PC-3 (cell line): ENCODE results near the gene ZNF470. TPM values are rescaled to one million over a fixed set of nuclear protein-coding genes. Genes with fewer than 3 reads are reported as not detected.

ENCODE experiments used
- ATAC-seq: fragments of 200-7000 bp; cut with Tn5 transposase; 2 replicates; pipeline ENCODE4 v1.9.1; 2020; ENCODE audit warnings: mild to moderate bottlenecking, moderate library complexity
- BruUV-seq: library from RNA; stranded (reverse); fragments of 400-500 nt; replicated peaks from 2 replicates; lab custom pipeline; 2021; lab: Mats Ljungman, UMichigan
- CTCF ChIA-PET: fragments of 300-600 bp; sonication (Branson Sonifier 250); formaldehyde crosslinking; loops from one replicate; lab custom pipeline; 2022; ENCODE audit warnings: antibody characterized with exemption; lab: Charles Lee
- POLR2A ChIA-PET: fragments of 300-600 bp; sonication (Branson Sonifier 250); formaldehyde crosslinking; loops from one replicate; lab custom pipeline; 2022; ENCODE audit warnings: antibody characterized with exemption; ENCODE audit not compliant: unreplicated experiment; lab: Charles Lee
- DNase-seq: peaks from one replicate; pipeline ENCODE4 v3.0.0-alpha.2; 2015
- H2AFZ ChIP-seq: fragments of 300-600 bp; sonication (generic); 2 replicates; pipeline ENCODE4 v1.6.0; 2016; ENCODE audit warnings: antibody characterized with exemption, low read length
- H3F3A ChIP-seq: fragments of 300-600 bp; sonication (generic); one replicate; pipeline ENCODE4 v1.6.0; 2017; ENCODE audit warnings: antibody characterized with exemption, low read length, control low read depth, mild to moderate bottlenecking; ENCODE audit not compliant: unreplicated experiment
- H3K27ac ChIP-seq: fragments of 300-600 bp; sonication (generic); 2 replicates; pipeline ENCODE4 v1.5.1; 2016; ENCODE audit warnings: mild to moderate bottlenecking, low read length
- H3K27me3 ChIP-seq: fragments of 300-600 bp; sonication (generic); 2 replicates; pipeline ENCODE4 v1.6.1; 2016; ENCODE audit warnings: low read length, mixed read lengths
- H3K36me3 ChIP-seq: fragments of 300-600 bp; sonication (generic); 2 replicates; pipeline ENCODE4 v1.6.1; 2016; ENCODE audit warnings: low read depth, mixed run types, low read length, mixed read lengths
- H3K4me1 ChIP-seq: fragments of 300-600 bp; sonication (generic); 2 replicates; pipeline ENCODE4 v1.5.1; 2016; ENCODE audit warnings: low read length; ENCODE audit not compliant: insufficient read depth
- H3K4me2 ChIP-seq: fragments of 300-600 bp; sonication (generic); 2 replicates; pipeline ENCODE4 v1.6.0; 2016; ENCODE audit warnings: low read length
- H3K4me3 ChIP-seq: fragments of 300-600 bp; sonication (generic); 2 replicates; pipeline ENCODE4 v1.5.1; 2016; ENCODE audit warnings: mild to moderate bottlenecking, low read length, mixed read lengths
- H3K79me2 ChIP-seq: fragments of 300-600 bp; sonication (generic); 2 replicates; pipeline ENCODE4 v1.6.1; 2017; ENCODE audit warnings: low read length, mixed read lengths
- H3K9ac ChIP-seq: fragments of 300-600 bp; sonication (generic); 2 replicates; pipeline ENCODE4 v1.6.0; 2016; ENCODE audit warnings: mild to moderate bottlenecking, low read length
- H3K9me2 ChIP-seq: fragments of 300-600 bp; sonication (generic); replicated peaks from 2 replicates; pipeline ENCODE4 v1.6.1; 2016; ENCODE audit warnings: mixed run types, low read length, mixed read lengths
- H3K9me3 ChIP-seq: fragments of 300-600 bp; sonication (generic); 2 replicates; pipeline ENCODE4 v1.6.1; 2016; ENCODE audit warnings: low read length, mixed read lengths
- H4K20me1 ChIP-seq: fragments of 300-600 bp; sonication (generic); 2 replicates; pipeline ENCODE4 v1.6.1; 2016; ENCODE audit warnings: low read length, mixed read lengths
- CTCF ChIP-seq: fragments of 300-600 bp; sonication (generic); conservative IDR thresholded peaks from 2 replicates; pipeline ENCODE4 v1.5.1; 2017; ENCODE audit warnings: antibody characterized with exemption, low read depth, mild to moderate bottlenecking, low read length
- EZH2 ChIP-seq: fragments of 300-600 bp; sonication (generic); IDR thresholded peaks from one replicate; pipeline ENCODE4 v1.6.1; 2017; ENCODE audit warnings: antibody characterized with exemption, mild to moderate bottlenecking, low read length; ENCODE audit not compliant: unreplicated experiment
- EZH2phosphoT487 ChIP-seq: fragments of 300-600 bp; sonication (generic); IDR thresholded peaks from 2 replicates; pipeline ENCODE4 v1.6.1; 2018; ENCODE audit warnings: mild to moderate bottlenecking, antibody characterized with exemption, low read length, borderline replicate concordance
- intact Hi-C: fragments of 100-400 bp; cut with micrococcal nuclease; formaldehyde crosslinking; loops from 2 replicates; pipeline ENCODE4 v1.9.0; 2023
- total RNA-seq: library from RNA; depleted of rRNA; stranded (reverse); fragments of >200 nt; gene quantifications from 2 replicates; pipeline ENCODE4 v1.2.3, GENCODE V29; 2014

Gene ZNF470
- total RNA-seq, 1 experiment from 2014 or later = 0.26 TPM

- Histone ChIP-seq H3F3A (no peaks in the 10 kb centered on the region), H3K36me3 (peaks cover 74% of the 10 kb centered on the region), H4K20me1 (no peaks in the 10 kb centered on the region), H2AFZ (no peak overlapping the region), H3K9me3 (peaks cover 29% of the 10 kb centered on the region; the same call in 1 of the 2 replicates), H3K79me2 (no peaks in the 10 kb centered on the region), H3K4me3 (no peak overlapping the region), H3K9ac (no peak overlapping the region), H3K27ac (no peak overlapping the region), H3K4me1 (no peaks in the 10 kb centered on the region), H3K4me2 (no peak overlapping the region), H3K9me2 (no peaks in the 10 kb centered on the region), H3K27me3 (no peaks in the 10 kb centered on the region)
- ATAC-seq (no peak), DNase-seq (no peak)
- CTCF ChIA-PET = no interaction called here
- intact Hi-C loops = no loop called here
- BruUV-seq = no TSS peak
- TF ChIP-seq CTCF (no peak), EZH2 (no peak), EZH2phosphoT487 (no peak)
- POLR2A ChIA-PET = no interaction called here
These were observed 55.1 kb downstream of the ZNF470 start for GRCh38 chr19:56622374-56622773.

- CTCF ChIA-PET = no interaction called here
These were observed 55.7 kb downstream of the ZNF470 start for GRCh38 chr19:56623006-56623405.

GRCh38 chr19:56625708-56626107 lies 58.4 kb downstream of the ZNF470 start:
- Histone ChIP-seq H2AFZ (no peak overlapping the region), H3K9me3 (peaks cover 30% of the 10 kb centered on the region; the same call in 1 of the 2 replicates), H4K20me1 (no peaks in the 10 kb centered on the region), H3K36me3 (peaks cover 49% of the 10 kb centered on the region), H3K9ac (no peak overlapping the region), H3F3A (no peaks in the 10 kb centered on the region), H3K79me2 (no peaks in the 10 kb centered on the region), H3K27ac (no peak overlapping the region), H3K4me1 (no peaks in the 10 kb centered on the region), H3K4me2 (no peak overlapping the region), H3K9me2 (no peaks in the 10 kb centered on the region), H3K4me3 (no peak overlapping the region), H3K27me3 (no peaks in the 10 kb centered on the region)
- DNase-seq (no peak), ATAC-seq (no peak)
- no TSS peak for BruUV-seq
- POLR2A ChIA-PET = no interaction called here
- TF ChIP-seq EZH2phosphoT487 (no peak), CTCF (no peak), EZH2 (no peak)
- CTCF ChIA-PET = no interaction called here
- intact Hi-C loops = no loop called here

More at GRCh38 chr19:56623006-56623405, 55.7 kb downstream of the ZNF470 start:
- no TSS peak for BruUV-seq
- H3K27me3 ChIP-seq = no peaks in the 10 kb centered on the region
- no peak overlapping the region for H3K4me2 ChIP-seq
- no peak overlapping the region for H2AFZ ChIP-seq
- H3K4me3 ChIP-seq = no peak overlapping the region
- no peaks in the 10 kb centered on the region for H3K9me2 ChIP-seq
- POLR2A ChIA-PET = no interaction called here
- H4K20me1 ChIP-seq = no peaks in the 10 kb centered on the region
- no peak for TF ChIP-seq EZH2phosphoT487
- ATAC-seq (no peak), DNase-seq (no peak)
- intact Hi-C loops = no loop called here
- no peaks in the 10 kb centered on the region for H3K4me1 ChIP-seq
- peaks cover 68% of the 10 kb centered on the region for H3K36me3 ChIP-seq
- H3K27ac ChIP-seq = no peak overlapping the region
- H3K9me3 ChIP-seq = peaks cover 29% of the 10 kb centered on the region; the same call in 1 of the 2 replicates
- no peaks in the 10 kb centered on the region for H3F3A ChIP-seq
- H3K79me2 ChIP-seq = no peaks in the 10 kb centered on the region
- H3K9ac ChIP-seq = no peak overlapping the region
